Adrenal gland (tissue), 12 donors: ENCODE data around the gene PRR33. TPM values are rescaled to one million over a fixed set of nuclear protein-coding genes. Genes with fewer than 3 reads are reported as not detected.

Experiments used
- DNase-seq, 7 donors: peaks; one replicate each; pipeline ENCODE4 v3.0.0-alpha.2; 2019 to 2020
- H3K27ac ChIP-seq, 5 donors: fragments of 200-600 bp; sonication (generic) in 4 of 5; 1 replicate in 3 of 5; 2 replicates in 2 of 5; pipeline versions ENCODE4 v1.5.1 to v1.8.0; 2016 to 2020; ENCODE audit warnings: mild to moderate bottlenecking in 1 of 5
- H3K27me3 ChIP-seq: fragments of 200-600 bp; 2 replicates; pipeline ENCODE4 v1.8.0; 2021
- H3K36me3 ChIP-seq, 2 donors: fragments of 200-600 bp; replicated peaks in 1 of 2; 1 replicate in 1 of 2; 2 replicates in 1 of 2; pipeline versions ENCODE4 v1.5.1 to v1.8.0; 2018 to 2022
- H3K4me1 ChIP-seq, 2 donors: fragments of 200-600 bp; replicated peaks in 1 of 2; 1 replicate in 1 of 2; 2 replicates in 1 of 2; pipeline versions ENCODE4 v1.5.1 to v1.8.0; 2018 to 2021
- H3K4me3 ChIP-seq, 4 donors: fragments of 200-600 bp; sonication (generic) in 3 of 4; one replicate each; pipeline ENCODE4 v1.5.1; 2016 to 2018
- H3K9me3 ChIP-seq, 3 donors: fragments of 200-600 bp; sonication (generic) in 1 of 3; replicated peaks in 1 of 3; 1 replicate in 2 of 3; 2 replicates in 1 of 3; pipeline versions ENCODE4 v1.5.1 to v1.8.0; 2016 to 2021
- POLR2A ChIP-seq, 2 donors: fragments of 450-650 bp; IDR thresholded peaks; one replicate each; pipeline ENCODE4 v1.6.1; 2017; ENCODE audit warnings: antibody characterized with exemption in 2 of 2, mild to moderate bottlenecking in 2 of 2, moderate library complexity in 1 of 2
- WGBS, 4 donors: extraction: QIAGEN DNeasy Blood & Tissue Kit in 2 of 4; methylation state at CpG; one replicate each; pipeline versions ENCODE4 v1.1.5 to v1.1.7; 2013 to 2017; 5-methylcytosine and 5-hydroxymethylcytosine counted together
- intact Hi-C, 2 donors: fragments of 100-400 bp; cut with DNase I; formaldehyde crosslinking; loops; one replicate each; pipeline versions ENCODE4 v1.14.1 to v1.15.0; 2022 to 2023
- polyA plus RNA-seq, 3 donors: library from polyadenylated mRNA; stranded (reverse); fragments of 200-250 nt in 2 of 3; fragments of 350-450 nt in 1 of 3; fragmentation: Illumina TruSeq in 1 of 3; extraction: RNeasy Lipid Tissue Mini Kit (QIAGEN cat#74804) in 1 of 3; gene quantifications; one replicate each; pipeline ENCODE4 v1.2.3, GENCODE V29; 2013 to 2014
- total RNA-seq, 9 donors: library from RNA; depleted of rRNA in 4 of 9; stranded (reverse); fragments of >200 nt in 4 of 9; fragments of 120-200 nt in 1 of 9; fragmentation: NEBNext Ultra II Directional in 1 of 9; extraction: Animal tissue kit (Norgen Biotek cat#: 25700) in 1 of 9; gene quantifications; one replicate each; pipeline versions ENCODE4 v1.1.0 to v1.2.4, GENCODE V29; 2013 to 2023
- TF ChIP-seq, protein P1 (sequence below), 6 experiments: fragments of 450-650 bp in 4 of 6; fragments of 200-600 bp in 2 of 6; sonication (generic) in 1 of 6; IDR thresholded peaks; 1 replicate in 5 of 6; 2 replicates in 1 of 6; pipeline versions ENCODE4 v1.5.1 to v1.8.0; 2016 to 2021; ENCODE audit warnings: antibody characterized with exemption in 6 of 6, mild to moderate bottlenecking in 2 of 6, moderate library complexity in 1 of 6
- donor health status: healthy with polysubstance abuse.
- donor health status: Bipolar disorder and iron deficiency.
- donor health status: DM: yes; HTN: yes; CAD: no.
- donor health status: DM: no; HTN: no; CAD: no.
- donor health status: DM: no; HTN: no; CAD: no.
- donor health status: DM: yes; HTN: yes; CAD: no.

Gene PRR33
- total and polyA plus RNA-seq, 12 donors, result 0.07 to 2.3 (median 0.25) TPM; not detected in 6

DNA sequence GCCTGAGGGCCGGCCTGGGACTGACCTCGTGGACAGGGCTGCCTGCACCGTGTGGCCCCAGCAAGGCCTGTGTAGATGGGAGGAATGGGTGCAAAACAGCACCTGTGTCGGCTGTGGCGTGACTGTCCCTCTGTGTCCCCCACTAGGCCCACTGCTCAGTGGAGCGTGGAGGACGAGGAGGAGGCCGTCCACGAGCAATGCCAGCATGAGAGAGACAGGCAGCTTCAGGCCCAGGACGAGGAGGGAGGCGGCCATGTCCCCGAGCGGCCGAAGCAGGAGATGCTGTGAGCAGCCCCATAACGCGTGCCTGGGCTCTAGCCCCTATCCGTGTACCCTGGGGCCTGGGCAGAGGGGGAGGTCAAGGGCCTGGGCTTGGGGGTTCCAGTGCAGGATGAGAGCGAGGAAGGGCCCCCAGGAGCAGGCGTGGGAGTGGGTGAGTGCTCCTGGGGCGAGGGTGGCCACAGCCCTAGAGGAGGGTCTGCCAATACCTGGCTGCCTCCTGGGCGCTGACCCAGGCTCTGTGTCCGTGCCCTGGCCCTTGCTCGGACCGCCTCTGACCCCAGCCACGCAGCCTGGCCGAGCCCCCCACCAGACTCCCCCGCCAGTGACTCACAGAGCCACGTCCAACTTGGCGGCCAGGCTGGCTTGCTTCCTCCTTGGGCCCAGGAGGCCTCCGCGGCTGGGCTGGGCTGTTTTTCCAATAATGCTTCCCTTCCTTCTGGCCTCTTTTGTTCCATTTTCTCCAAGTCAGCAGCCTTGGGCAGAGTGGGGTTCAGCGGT lies 11.6 kb downstream of the PRR33 start:
- TF ChIP-seq, protein P1, sequence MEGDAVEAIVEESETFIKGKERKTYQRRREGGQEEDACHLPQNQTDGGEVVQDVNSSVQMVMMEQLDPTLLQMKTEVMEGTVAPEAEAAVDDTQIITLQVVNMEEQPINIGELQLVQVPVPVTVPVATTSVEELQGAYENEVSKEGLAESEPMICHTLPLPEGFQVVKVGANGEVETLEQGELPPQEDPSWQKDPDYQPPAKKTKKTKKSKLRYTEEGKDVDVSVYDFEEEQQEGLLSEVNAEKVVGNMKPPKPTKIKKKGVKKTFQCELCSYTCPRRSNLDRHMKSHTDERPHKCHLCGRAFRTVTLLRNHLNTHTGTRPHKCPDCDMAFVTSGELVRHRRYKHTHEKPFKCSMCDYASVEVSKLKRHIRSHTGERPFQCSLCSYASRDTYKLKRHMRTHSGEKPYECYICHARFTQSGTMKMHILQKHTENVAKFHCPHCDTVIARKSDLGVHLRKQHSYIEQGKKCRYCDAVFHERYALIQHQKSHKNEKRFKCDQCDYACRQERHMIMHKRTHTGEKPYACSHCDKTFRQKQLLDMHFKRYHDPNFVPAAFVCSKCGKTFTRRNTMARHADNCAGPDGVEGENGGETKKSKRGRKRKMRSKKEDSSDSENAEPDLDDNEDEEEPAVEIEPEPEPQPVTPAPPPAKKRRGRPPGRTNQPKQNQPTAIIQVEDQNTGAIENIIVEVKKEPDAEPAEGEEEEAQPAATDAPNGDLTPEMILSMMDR (IDR thresholded peaks at IDR 0.05), result no peak
- TF ChIP-seq POLR2A (IDR thresholded peaks at IDR 0.05), result no peak
- H3K27ac ChIP-seq, result peak overlapping the region; percentile 31 to 97 (median 69)
- intact Hi-C loops, result loop anchor here (5.0 kb wide), 2 partner anchors 37 to 272 kb away; partner anchors contain the start of gene TNNT3 (in 1 of the 2)
- 51 to 67% (median 59%) methylated on average over 10 to 32 of the region's 32 CpGs for WGBS, 4 donors
- no peaks in the 10 kb centered on the region for H3K9me3 ChIP-seq
- no peak overlapping the region for H3K4me3 ChIP-seq
- H3K27me3 ChIP-seq, result no peaks in the 10 kb centered on the region
- peaks cover 0 to 26% of the 10 kb centered on the region in 2 donors for H3K36me3 ChIP-seq
- DNase-seq, result peak; percentile 49 to 77 (median 66)
- peaks cover 14 to 50% of the 10 kb centered on the region in 2 donors for H3K4me1 ChIP-seq

DNA sequence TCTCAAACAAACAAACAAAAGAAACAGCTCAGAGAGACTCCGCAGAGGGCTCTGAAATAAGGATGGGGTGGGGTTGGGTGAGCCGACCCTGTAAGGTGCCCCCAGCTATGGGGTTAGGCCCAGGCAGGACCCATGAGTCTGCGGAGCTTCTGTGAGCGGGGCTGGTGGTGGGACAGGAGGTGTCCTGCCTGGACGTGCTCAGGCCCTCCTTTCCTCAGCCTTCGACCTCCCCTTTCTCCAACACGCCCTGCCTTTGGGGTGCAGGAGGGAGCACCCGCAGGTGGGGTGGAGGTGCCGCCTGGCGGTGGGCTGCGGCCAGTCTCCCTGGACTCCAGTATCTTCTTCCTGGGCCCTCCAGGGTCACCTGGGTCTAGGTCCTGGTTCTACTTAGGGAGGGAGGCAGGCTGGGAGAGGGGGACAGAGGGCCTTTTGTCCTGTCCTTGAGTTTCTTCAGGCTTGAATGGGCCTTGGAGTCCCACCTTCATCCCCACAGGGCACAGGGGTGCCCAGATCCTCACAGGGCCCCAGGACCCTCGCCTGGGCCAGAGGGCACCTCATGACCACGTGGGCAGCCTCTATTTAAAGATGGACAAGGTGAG lies 12.3 kb downstream of the PRR33 start:
- 73 to 87% (median 79%) methylated on average over 7 to 13 of the region's 13 CpGs for WGBS, 4 donors
- Histone ChIP-seq H3K27ac (peak overlapping the region in 4 of 5 donors; percentile 31 to 97 (median 65)), H3K36me3 (peaks cover 0 to 19% of the 10 kb centered on the region in 2 donors), H3K27me3 (no peaks in the 10 kb centered on the region), H3K9me3 (no peaks in the 10 kb centered on the region), H3K4me1 (peaks cover 16 to 57% of the 10 kb centered on the region in 2 donors), H3K4me3 (no peak overlapping the region)
- peak in 3 of 7 donors; percentile 22 to 48 (median 37) for DNase-seq
- intact Hi-C loops, result no loop called here
- no peak for TF ChIP-seq POLR2A (IDR thresholded peaks at IDR 0.05)
- TF ChIP-seq, protein P1 (IDR thresholded peaks at IDR 0.05), result no peak

DNA sequence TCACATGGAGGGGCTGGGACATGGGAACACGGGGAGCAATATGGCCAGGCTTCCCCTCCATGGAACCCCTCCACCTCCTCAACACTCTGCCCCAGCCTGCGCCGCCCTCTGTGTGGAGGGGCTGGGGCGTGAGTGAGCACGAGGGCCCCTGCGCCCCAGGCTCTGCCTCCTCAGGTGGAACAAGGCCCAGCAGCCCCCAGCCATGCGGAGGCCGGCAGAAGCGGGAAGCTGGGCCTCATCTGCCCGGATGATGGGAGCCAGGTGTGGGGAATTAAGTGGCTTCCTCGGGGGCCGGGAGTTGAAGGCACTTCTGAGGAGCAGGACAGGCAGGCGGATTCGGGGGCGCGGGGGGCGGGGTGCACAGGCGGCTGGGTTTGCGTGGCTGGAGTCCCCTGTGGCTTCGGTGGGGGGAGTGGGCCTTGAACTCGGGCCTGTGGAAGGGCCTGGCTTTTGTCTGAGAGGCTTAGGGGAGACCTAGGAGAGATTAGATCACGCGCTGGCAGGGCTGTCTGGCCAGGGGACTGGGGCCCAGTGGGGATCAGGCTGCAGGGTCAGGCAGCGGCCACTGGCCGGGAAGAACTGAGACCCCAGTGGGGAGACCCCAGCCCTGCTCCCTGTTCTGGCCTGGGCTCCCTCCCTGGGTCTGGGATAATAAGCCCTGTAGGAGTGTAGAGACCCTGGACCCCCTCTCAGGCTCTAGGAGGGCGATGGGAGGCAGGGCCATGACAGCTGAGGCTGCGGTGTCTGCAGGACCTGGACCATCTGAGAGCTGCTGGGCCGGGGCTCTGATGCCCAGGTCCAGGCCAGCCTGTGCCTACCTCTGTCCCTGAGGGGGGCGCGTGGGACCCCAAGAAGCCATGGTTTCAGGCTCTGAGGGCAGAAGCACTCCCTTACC lies 13.3 kb downstream of the PRR33 start:
- intact Hi-C loops, result no loop called here
- WGBS, 4 donors, result 69 to 75% (median 74%) methylated on average over 13 to 30 of the region's 30 CpGs
- Histone ChIP-seq H3K27ac (peak overlapping the region in 4 of 5 donors; percentile 37 to 97 (median 62)), H3K36me3 (peaks cover 0 to 9% of the 10 kb centered on the region in 2 donors), H3K4me3 (no peak overlapping the region), H3K27me3 (no peaks in the 10 kb centered on the region), H3K4me1 (peaks cover 16 to 57% of the 10 kb centered on the region in 2 donors), H3K9me3 (no peaks in the 10 kb centered on the region)
- TF ChIP-seq POLR2A (IDR thresholded peaks at IDR 0.05), result no peak
- TF ChIP-seq, protein P1 (IDR thresholded peaks at IDR 0.05), result no peak
- peak in 4 of 7 donors; percentile 24 to 51 (median 35) for DNase-seq
